GM18907 (cell line): Measurements from ENCODE around the gene COMMD10.
A peak's percentile ranks its signal among the peaks of the same experiment; 100 is the strongest.

Experiments
- ATAC-seq: cut with Tn5 transposase; IDR thresholded peaks from one replicate; pipeline ENCODE4 v1.9.1; 2021; ENCODE audit warnings: mild to moderate bottlenecking, moderate library complexity; ENCODE audit not compliant: unreplicated experiment

The COMMD10 gene

DNA sequence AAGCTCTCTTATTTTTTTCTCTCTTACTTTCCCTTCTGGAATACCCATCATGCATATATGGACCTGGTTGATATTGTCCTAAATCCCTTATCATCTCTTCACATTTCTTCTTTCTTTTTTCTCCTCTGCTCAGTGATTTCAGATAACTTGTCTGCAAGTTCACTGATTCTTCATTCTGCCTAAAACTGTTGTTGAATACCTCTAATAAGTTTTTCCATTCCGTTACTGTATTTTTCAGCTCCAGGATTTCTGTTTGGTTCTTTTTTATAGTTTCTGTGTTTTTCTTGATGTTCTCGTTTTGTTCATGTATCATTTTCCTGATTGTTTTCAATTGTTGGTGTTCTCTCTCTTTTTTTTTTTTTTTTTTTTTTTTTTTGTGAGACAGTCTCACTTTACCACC, 203.7 kb downstream of the COMMD10 start:
- no peak for ATAC-seq

GRCh38 chr5:116289276-116289675, 204.5 kb downstream of the COMMD10 start:
- no peak for ATAC-seq

DNA sequence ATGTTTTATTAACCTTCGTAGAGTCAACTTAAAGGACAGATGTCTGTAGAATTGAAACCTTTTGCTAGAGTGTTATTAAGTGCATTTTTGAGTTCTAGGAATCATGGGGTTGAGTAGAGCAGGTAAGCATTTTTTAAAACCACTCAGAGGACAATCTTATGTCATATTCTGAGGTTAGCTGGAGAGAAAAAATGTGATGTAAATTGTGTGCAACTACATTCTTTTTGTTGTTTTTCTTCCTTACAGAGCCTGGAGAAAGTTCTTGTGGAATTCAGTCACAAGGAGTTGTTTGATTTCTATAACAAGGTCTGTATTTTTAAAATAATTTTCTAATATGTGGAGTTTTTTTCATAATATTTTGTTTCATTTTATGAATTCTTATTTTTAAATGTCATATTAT, 206.4 kb downstream of the COMMD10 start:
- no peak for ATAC-seq

DNA sequence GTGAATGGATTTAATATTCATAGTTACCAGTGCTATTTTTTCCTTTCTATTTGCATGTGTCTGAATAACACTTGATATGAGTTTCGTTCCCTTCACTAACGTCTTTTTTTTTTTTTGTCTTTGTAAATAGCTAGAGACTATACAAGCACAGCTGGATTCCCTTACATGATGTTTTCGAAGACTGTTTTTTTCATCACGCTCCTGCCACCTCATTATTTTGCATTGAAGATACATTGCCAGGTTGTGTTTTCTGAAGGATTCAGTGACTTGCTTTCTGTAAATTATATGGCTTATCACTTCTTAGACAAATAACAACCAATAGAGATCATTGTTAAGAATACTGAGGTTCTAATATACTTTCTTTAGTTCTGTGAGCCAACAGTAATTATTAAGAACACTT, 207.5 kb downstream of the COMMD10 start:
- no peak for ATAC-seq

- no peak for ATAC-seq
Measured at GRCh38 chr5:116296335-116297072, 211.7 kb downstream of the COMMD10 start.

DNA sequence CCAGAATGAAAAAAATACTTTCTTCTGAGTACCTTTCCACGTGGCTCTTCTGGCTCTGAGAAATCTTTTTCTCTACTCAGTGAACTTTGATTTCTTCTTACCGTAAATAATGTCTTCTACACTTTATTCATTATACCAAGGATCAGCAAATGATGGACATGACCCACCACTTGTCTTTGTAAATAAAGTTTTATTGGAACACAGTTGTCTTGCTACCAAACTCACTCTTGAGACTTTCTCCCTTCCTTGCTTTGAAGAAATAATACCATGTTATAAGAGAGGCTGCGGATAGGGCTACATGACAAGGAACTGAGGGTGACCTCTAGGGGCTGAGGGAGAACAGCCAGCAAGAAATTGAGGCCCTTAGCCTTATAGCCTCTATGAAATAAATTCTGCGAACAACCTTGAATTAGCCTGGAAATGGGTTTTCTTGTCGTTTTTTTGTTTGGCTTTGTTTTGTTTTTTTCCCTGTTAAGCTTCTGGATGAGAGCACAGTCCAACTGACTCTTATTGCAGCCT, 212.5 kb downstream of the COMMD10 start:
- no peak for ATAC-seq

GRCh38 chr5:116299746-116300640, 215.2 kb downstream of the COMMD10 start:
- no peak for ATAC-seq

- ATAC-seq: no peak
Measured at GRCh38 chr5:116301110-116301509, 216.3 kb downstream of the COMMD10 start.

DNA sequence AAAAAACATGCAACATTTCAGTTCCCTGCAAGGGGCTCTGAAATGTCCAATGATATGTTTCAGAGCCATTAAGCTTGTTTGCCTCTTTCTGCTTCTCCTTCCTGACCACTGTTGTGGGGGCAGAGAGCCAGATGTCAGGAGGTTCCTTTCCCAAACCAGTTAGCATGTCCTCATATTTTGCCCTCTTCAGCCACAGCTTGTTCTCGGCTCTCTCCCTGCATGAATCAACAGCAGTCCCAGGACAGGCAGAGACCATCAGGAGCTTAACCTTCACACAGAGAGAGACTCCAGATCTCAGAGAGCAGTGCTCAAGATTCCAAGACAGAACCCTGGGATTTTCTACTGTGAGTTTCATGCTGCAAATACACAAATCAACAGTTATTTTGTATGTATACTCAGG, 218.5 kb downstream of the COMMD10 start:
- ATAC-seq: no peak

- no peak for ATAC-seq
Measured at GRCh38 chr5:116303810-116304209, 219.0 kb downstream of the COMMD10 start.

DNA sequence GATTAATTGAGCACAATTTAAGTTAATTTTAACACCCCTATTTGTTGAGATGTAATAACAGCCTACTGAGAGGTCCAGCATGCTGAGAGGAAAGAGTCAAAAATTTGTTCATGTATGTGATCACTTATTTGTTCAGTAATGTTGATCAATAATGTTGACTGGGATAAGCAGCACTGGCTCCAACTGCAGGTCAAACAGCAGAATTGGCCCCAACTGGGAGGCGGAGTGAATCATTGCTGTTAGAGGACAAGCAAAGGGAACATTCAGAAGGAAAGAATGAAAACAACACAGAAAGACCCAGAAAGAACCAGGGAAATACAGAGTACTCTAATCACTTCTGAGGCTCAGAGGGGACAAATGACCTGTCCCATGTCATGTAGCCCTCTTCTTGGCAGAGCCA, 221.1 kb downstream of the COMMD10 start:
- ATAC-seq: no peak

DNA sequence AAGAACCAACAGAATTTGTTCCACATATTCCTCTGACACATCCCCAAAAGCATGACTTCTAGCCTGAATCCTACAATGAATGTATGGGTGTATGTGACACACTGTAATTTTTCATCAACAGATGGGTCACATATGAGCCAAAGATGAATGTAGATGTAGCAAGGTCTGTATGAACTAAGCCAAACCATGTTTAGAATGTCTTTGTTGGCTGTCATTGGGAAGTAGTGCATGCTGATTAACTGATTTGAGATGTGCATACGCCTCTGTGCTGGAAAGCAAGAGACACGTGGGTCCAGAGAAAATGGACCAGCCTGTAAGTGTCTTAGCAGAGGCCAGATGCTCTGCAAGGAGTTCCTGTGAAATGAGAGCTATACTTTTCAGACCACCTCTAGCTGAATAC, 222.0 kb downstream of the COMMD10 start:
- no peak for ATAC-seq

- ATAC-seq: no peak
Measured at GRCh38 chr5:116308391-116308790, 223.6 kb downstream of the COMMD10 start.

- ATAC-seq: no peak
Measured at GRCh38 chr5:116313366-116313765, 228.5 kb downstream of the COMMD10 start.

- ATAC-seq: no peak
Measured at GRCh38 chr5:116315531-116315930, 230.7 kb downstream of the COMMD10 start.

DNA sequence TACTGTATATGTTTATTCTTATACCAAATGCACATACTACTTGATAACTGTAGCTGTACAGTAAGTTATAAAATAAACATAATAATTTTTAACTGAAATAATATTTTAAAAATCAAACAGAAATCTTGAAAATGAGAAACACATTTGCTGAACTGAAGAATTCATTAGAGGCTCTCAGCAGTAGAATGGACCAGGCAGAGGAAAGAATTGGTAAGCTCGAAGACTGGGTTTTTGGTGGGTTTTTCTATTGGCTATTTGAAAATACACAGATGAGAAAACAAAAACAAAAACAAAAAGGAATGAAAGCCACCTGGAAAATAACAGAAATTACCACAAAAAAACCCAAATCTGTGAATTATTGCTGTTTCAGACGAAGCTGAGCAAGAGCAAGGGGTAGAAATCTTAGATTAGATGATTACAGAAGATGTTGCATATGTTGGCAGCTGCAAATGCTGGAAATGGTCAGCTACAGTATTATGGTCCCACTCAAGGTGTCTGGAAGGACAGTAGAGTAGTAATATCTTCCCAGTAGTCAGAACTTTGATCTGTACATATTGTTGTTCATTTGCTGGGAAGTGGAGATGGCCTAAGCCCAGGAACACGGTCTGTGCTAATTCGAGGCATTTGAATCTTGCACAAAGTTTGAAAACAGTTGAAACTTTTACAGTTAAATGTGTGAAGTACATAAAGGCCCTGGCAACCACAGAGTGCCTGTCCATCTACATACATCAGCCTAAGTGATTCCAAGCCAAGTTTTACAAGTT, 233.4 kb downstream of the COMMD10 start:
- no peak for ATAC-seq

- ATAC-seq: no peak
Measured at GRCh38 chr5:116320486-116320885, 235.7 kb downstream of the COMMD10 start.

GRCh38 chr5:116329503-116329902, 244.7 kb downstream of the COMMD10 start:
- no peak for ATAC-seq

- ATAC-seq: peak; percentile 45
Measured at GRCh38 chr5:116340799-116341198, 256.0 kb downstream of the COMMD10 start.
